ENCODE measurements around the gene SORCS2. TPM values are rescaled to one million over a fixed set of nuclear protein-coding genes. Genes with fewer than 3 reads are reported as not detected.

Gene SORCS2
- total and polyA plus RNA-seq, 2 donors (not counting 1 experiment from before 2014, with no cell fraction given): not detected

GRCh38 chr4:7693237-7693608 lies 500.9 kb downstream of the SORCS2 start:
- no peak for TF ChIP-seq EZH2 (IDR thresholded peaks at IDR 0.05; ENCODE audit: borderline replicate concordance, insufficient read depth, low read depth, low read length, poor library complexity, severe bottlenecking)
- no peak for TF ChIP-seq CTCF (IDR thresholded peaks at IDR 0.05)

GRCh38 chr4:7693711-7694110 lies 501.4 kb downstream of the SORCS2 start:
- no peak overlapping the region for H3K4me3 ChIP-seq (ENCODE audit: control extremely low read depth in 1 of 5, extremely low read depth in 1 of 5, insufficient read depth in 1 of 5, low read depth in 2 of 5, low read length in 4 of 5)
- no peak overlapping the region for H3K4me3 Mint-ChIP-seq
- H3K9me3 Mint-ChIP-seq (ENCODE audit: insufficient read depth): peaks cover 2% of the 10 kb centered on the region
- WGBS (ENCODE audit: insufficient coverage): 92% methylated on average over 12 of the region's 12 CpGs
- no peaks in the 10 kb centered on the region for H3K79me2 ChIP-seq (ENCODE audit: control insufficient read depth, insufficient read depth, low read length)
- no peak overlapping the region for H3K27ac ChIP-seq (ENCODE audit: low read length in 2 of 2)
- H3K9ac ChIP-seq (ENCODE audit: low read length): no peak overlapping the region
- ChIA-PET POLR2A (no interaction called here), CTCF (no interaction called here)
- H3K27ac Mint-ChIP-seq: no peak overlapping the region
- H3K27me3 Mint-ChIP-seq: peaks cover 4% of the 10 kb centered on the region
- H3K36me3 ChIP-seq (replicated peaks in 1 of 2; ENCODE audit: control extremely low read depth in 1 of 2, control insufficient read depth in 1 of 2, extremely low read depth in 1 of 2, insufficient read depth in 2 of 2, low read length in 1 of 2): no peaks in the 10 kb centered on the region
- intact Hi-C loops (cut with micrococcal nuclease): no loop called here
- TF ChIP-seq EZH2 (IDR thresholded peaks at IDR 0.05; ENCODE audit: borderline replicate concordance, insufficient read depth, low read depth, low read length, poor library complexity, severe bottlenecking) (no peak), CTCF (IDR thresholded peaks at IDR 0.05) (no peak)
- H3K27me3 ChIP-seq (replicated peaks in 1 of 4; ENCODE audit: control extremely low read depth in 1 of 4, control insufficient read depth in 3 of 4, insufficient read depth in 4 of 4, low read length in 3 of 4): no peaks in the 10 kb centered on the region
- no peaks in the 10 kb centered on the region for H3K4me1 Mint-ChIP-seq
- no peaks in the 10 kb centered on the region for H3K4me1 ChIP-seq (ENCODE audit: control insufficient read depth in 2 of 2, insufficient read depth in 2 of 2, low read length in 2 of 2)
- DNase-seq (no peak), ATAC-seq (ENCODE audit: low read depth) (no peak)
- H2AFZ ChIP-seq (ENCODE audit: insufficient read depth, low read depth, low read length, poor library complexity, severe bottlenecking): no peak overlapping the region
- no peaks in the 10 kb centered on the region for H4K20me1 ChIP-seq (ENCODE audit: control insufficient read depth, insufficient read depth, low read length, poor library complexity, severe bottlenecking)
- H3K4me2 ChIP-seq (replicated peaks; ENCODE audit: low read depth, low read length, poor library complexity, severe bottlenecking): no peak overlapping the region
- peaks cover 0 to 10% (median 0%) of the 10 kb centered on the region in 3 donors for H3K9me3 ChIP-seq (ENCODE audit: control extremely low read depth in 1 of 3, control insufficient read depth in 2 of 3, insufficient read depth in 1 of 3, low read length in 2 of 3)

More at GRCh38 chr4:7693237-7693608, 500.9 kb downstream of the SORCS2 start:
- WGBS (ENCODE audit: insufficient coverage): 81% methylated on average over 6 of the region's 6 CpGs
- H3K9me3 Mint-ChIP-seq (ENCODE audit: insufficient read depth): peaks cover 2% of the 10 kb centered on the region
- intact Hi-C loops (cut with micrococcal nuclease): no loop called here
- ATAC-seq (ENCODE audit: low read depth): no peak
- Histone ChIP-seq H3K4me1 (ENCODE audit: control insufficient read depth in 2 of 2, insufficient read depth in 2 of 2, low read length in 2 of 2) (no peaks in the 10 kb centered on the region), H2AFZ (ENCODE audit: insufficient read depth, low read depth, low read length, poor library complexity, severe bottlenecking) (no peak overlapping the region), H3K36me3 (replicated peaks in 1 of 2; ENCODE audit: control extremely low read depth in 1 of 2, control insufficient read depth in 1 of 2, extremely low read depth in 1 of 2, insufficient read depth in 2 of 2, low read length in 1 of 2) (no peaks in the 10 kb centered on the region), H3K4me3 (ENCODE audit: control extremely low read depth in 1 of 5, extremely low read depth in 1 of 5, insufficient read depth in 1 of 5, low read depth in 2 of 5, low read length in 4 of 5) (no peak overlapping the region), H4K20me1 (ENCODE audit: control insufficient read depth, insufficient read depth, low read length, poor library complexity, severe bottlenecking) (no peaks in the 10 kb centered on the region), H3K4me2 (replicated peaks; ENCODE audit: low read depth, low read length, poor library complexity, severe bottlenecking) (no peak overlapping the region), H3K27me3 (replicated peaks in 1 of 4; ENCODE audit: control extremely low read depth in 1 of 4, control insufficient read depth in 3 of 4, insufficient read depth in 4 of 4, low read length in 3 of 4) (no peaks in the 10 kb centered on the region), H3K9me3 (ENCODE audit: control extremely low read depth in 1 of 3, control insufficient read depth in 2 of 3, insufficient read depth in 1 of 3, low read length in 2 of 3) (peaks cover 0 to 10% (median 0%) of the 10 kb centered on the region in 3 donors), H3K79me2 (ENCODE audit: control insufficient read depth, insufficient read depth, low read length) (no peaks in the 10 kb centered on the region), H3K27ac (ENCODE audit: low read length in 2 of 2) (no peak overlapping the region), H3K9ac (ENCODE audit: low read length) (no peak overlapping the region)
- ChIA-PET POLR2A (no interaction called here), CTCF (no interaction called here)
- no peaks in the 10 kb centered on the region for H3K27me3 Mint-ChIP-seq
- no peak for DNase-seq
- no peak overlapping the region for H3K4me3 Mint-ChIP-seq
- no peak overlapping the region for H3K27ac Mint-ChIP-seq
- no peaks in the 10 kb centered on the region for H3K4me1 Mint-ChIP-seq
